Psoas muscle (tissue), 8 donors: ENCODE measurements around the gene LRRC31. TPM values are rescaled to one million over a fixed set of nuclear protein-coding genes. Genes with fewer than 3 reads are reported as not detected.

ENCODE experiments used
- ATAC-seq, 4 donors: fragments of 200-7000 bp; cut with Tn5 transposase; one replicate each; pipeline ENCODE4 v1.9.1; 2020; ENCODE audit warnings: moderate library complexity in 3 of 4, mild to moderate bottlenecking in 2 of 4
- DNase-seq, 2 donors: peaks; one replicate each; pipeline ENCODE4 v3.0.0-alpha.2; 2020
- H3K27ac ChIP-seq: fragments of 200-600 bp; one replicate; pipeline ENCODE4 v1.8.0; 2022
- H3K27me3 ChIP-seq, 3 donors: fragments of 200-600 bp in 1 of 3; one replicate each; pipeline versions ENCODE4 v1.6.1 to v1.8.0; 2013 to 2022; ENCODE audit warnings: low read length in 2 of 3, mild to moderate bottlenecking in 2 of 3, moderate library complexity in 1 of 3; ENCODE audit not compliant: insufficient read depth in 3 of 3
- H3K36me3 ChIP-seq, 2 donors: fragments of 200-600 bp in 1 of 2; one replicate each; pipeline versions ENCODE4 v1.6.1 to v1.8.0; 2013 to 2022; ENCODE audit warnings: low read depth in 1 of 2, mild to moderate bottlenecking in 1 of 2, moderate library complexity in 1 of 2; ENCODE audit not compliant: insufficient read depth in 1 of 2
- H3K4me1 ChIP-seq: fragments of 200-600 bp; one replicate; pipeline ENCODE4 v1.8.0; 2022
- H3K4me3 ChIP-seq: fragments of 200-600 bp; one replicate; pipeline ENCODE4 v1.8.0; 2022; ENCODE audit warnings: mild to moderate bottlenecking
- H3K9me3 ChIP-seq: fragments of 200-600 bp; one replicate; pipeline ENCODE4 v1.8.0; 2022
- WGBS, 3 donors: extraction: QIAGEN DNeasy Blood & Tissue Kit; methylation state at CpG; one replicate each; pipeline versions ENCODE4 v1.1.6 to v1.1.7; 2013; 5-methylcytosine and 5-hydroxymethylcytosine counted together
- intact Hi-C, 2 donors: fragments of 100-400 bp; cut with DNase I; formaldehyde crosslinking; loops; one replicate each; pipeline versions ENCODE4 v1.11.0 to v1.14.2; 2022
- long read RNA-seq, 2 donors: library from polyadenylated mRNA; unstranded; transcript quantifications; one replicate each; pipeline ENCODE4 v2.0.0, GENCODE V29; 2021
- polyA plus RNA-seq, 3 donors: library from polyadenylated mRNA; stranded (reverse); fragments of 200-250 nt; gene quantifications; one replicate each; pipeline ENCODE4 v1.2.3, GENCODE V29; 2013
- total RNA-seq, 4 donors: library from RNA; stranded (reverse); fragmentation: NEBNext Ultra II Directional in 2 of 4; extraction: Animal tissue kit (Norgen Biotek cat#: 25700) in 2 of 4; gene quantifications; one replicate each; pipeline versions ENCODE4 v1.2.1 to v1.2.4, GENCODE V29; 2021 to 2023
- TF ChIP-seq, protein P1 (sequence below): fragments of 200-600 bp; IDR thresholded peaks from one replicate; pipeline ENCODE4 v1.8.0; 2022; ENCODE audit warnings: antibody characterized with exemption
- donor health status: healthy with polysubstance abuse.
- donor health status: DM: no; HTN: no; CAD: no; lungs with moderate emphysema.
- donor health status: Bipolar disorder and iron deficiency.
- donor health status: healthy.
- donor health status: DM: yes; HTN: yes; CAD: no.
- donor health status: DM: no; HTN: no; CAD: no.
- donor health status: DM: no; HTN: no; CAD: no.
- donor health status: DM: yes; HTN: yes; CAD: no.

LRRC31 gene
- total RNA-seq (not detected), polyA plus RNA-seq (under 1 TPM in 1 of 3 donors, not detected in 2; 0.01 TPM)
- long read RNA-seq, donor 1 = 0 reads
- long read RNA-seq, donor 2 = 0 reads

DNA sequence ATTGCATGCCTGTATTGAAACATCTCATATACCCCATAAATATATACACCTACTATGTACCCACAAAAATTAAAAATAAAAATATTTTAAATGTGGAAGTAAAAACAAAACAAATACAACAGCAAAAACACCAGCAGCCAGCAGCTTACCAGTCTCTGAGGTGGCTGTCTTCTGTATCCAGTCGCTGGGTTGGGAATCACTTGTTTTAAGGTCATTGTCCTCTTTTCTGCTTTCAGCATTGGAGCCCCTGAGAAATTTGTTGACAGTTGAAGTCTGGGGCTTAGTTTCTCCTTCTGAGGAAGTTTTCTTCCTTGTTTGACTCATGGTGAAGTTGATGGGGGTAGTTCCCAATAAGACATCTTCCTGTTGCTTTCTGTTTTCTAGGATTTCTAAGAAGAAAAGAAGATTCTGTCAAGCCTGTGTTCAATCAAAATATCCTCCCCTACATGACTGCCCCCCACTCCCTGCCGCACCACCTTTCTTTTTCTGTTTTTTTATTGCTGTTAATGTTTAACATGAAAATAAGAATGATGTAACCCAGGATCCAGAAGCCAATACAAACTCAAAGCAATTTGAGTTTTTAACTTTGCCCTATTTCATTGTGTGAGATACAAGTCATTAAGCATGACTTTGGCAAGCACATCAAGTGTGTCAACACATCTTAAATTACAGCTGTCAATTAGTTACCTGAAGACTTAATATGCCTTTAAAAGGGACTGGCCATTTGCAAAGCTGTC is at the start of gene LRRC31:
Gene LRRC31, minus strand, starts transcription at position 452 of the 737 bp plus-strand sequence. Its CDS starts 128 bp downstream, at position 324.
- ATAC-seq (no peak), DNase-seq (no peak)
- intact Hi-C loops = no loop called here
- Histone ChIP-seq H3K4me1 (no peaks in the 10 kb centered on the region), H3K27me3 (no peaks in the 10 kb centered on the region), H3K27ac (no peak within 1 kb of the TSS), H3K36me3 (no peaks in the 10 kb centered on the region), H3K9me3 (no peaks in the 10 kb centered on the region), H3K4me3 (no peak within 1 kb of the TSS)
- 75 to 78% (median 78%) methylated on average over 2 of the region's 2 CpGs for WGBS, 3 donors
- TF ChIP-seq, protein P1, sequence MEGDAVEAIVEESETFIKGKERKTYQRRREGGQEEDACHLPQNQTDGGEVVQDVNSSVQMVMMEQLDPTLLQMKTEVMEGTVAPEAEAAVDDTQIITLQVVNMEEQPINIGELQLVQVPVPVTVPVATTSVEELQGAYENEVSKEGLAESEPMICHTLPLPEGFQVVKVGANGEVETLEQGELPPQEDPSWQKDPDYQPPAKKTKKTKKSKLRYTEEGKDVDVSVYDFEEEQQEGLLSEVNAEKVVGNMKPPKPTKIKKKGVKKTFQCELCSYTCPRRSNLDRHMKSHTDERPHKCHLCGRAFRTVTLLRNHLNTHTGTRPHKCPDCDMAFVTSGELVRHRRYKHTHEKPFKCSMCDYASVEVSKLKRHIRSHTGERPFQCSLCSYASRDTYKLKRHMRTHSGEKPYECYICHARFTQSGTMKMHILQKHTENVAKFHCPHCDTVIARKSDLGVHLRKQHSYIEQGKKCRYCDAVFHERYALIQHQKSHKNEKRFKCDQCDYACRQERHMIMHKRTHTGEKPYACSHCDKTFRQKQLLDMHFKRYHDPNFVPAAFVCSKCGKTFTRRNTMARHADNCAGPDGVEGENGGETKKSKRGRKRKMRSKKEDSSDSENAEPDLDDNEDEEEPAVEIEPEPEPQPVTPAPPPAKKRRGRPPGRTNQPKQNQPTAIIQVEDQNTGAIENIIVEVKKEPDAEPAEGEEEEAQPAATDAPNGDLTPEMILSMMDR = no peak

DNA sequence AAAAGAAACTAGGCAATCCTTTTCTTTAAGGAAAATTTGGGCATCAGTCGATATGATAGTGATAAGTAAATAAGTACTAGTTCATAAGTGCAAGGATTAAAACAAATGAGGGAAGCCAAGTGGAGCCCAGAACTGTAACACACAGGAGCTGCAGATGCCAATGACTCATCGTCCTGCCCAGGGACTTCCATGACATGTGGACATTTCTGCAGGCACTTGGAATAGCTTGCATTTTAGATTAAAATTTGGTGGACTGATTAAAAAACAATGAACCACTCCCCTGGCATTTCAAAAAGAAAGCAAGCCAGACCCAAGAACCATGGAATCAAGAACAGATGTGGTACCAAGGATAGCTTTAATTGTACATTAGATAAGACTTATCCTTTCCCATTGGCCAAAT is 44.6 kb upstream of the LRRC31 start:
- no peaks in the 10 kb centered on the region for H3K4me1 ChIP-seq
- H3K4me3 ChIP-seq = no peak overlapping the region
- no peak overlapping the region for H3K27ac ChIP-seq
- TF ChIP-seq, protein P1 = no peak
- DNase-seq = no peak
- intact Hi-C loops = no loop called here
- ATAC-seq = no peak
- no peaks in the 10 kb centered on the region for H3K36me3 ChIP-seq
- H3K27me3 ChIP-seq = no peaks in the 10 kb centered on the region
- H3K9me3 ChIP-seq = no peaks in the 10 kb centered on the region
- 23 to 40% (median 25%) methylated on average over 2 of the region's 2 CpGs for WGBS, 3 donors

DNA sequence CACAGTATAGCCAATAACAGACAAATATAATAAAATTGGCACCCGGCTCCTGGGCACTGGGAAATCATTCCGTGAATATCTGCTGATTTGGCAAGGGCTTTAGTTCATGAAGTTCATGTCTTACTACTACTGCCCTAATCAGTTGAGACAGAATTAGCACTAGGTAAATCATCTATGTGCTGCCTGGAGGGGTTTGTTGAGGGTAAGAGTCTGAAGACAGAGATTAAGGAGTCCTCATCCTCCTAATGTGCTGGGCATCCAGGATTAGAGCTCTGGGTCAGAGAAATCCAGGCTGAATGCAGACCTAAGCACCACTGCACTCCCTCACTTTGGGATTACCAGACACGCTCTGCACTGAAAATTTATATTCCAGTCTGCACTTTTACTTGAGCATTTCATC is 43.6 kb upstream of the LRRC31 start:
- no peak overlapping the region for H3K27ac ChIP-seq
- no peak overlapping the region for H3K4me3 ChIP-seq
- ATAC-seq (no peak), DNase-seq (no peak)
- H3K4me1 ChIP-seq = no peaks in the 10 kb centered on the region
- H3K27me3 ChIP-seq = no peaks in the 10 kb centered on the region
- intact Hi-C loops = no loop called here
- 44 to 54% (median 49%) methylated on average over 3 of the region's 3 CpGs for WGBS, 3 donors
- no peaks in the 10 kb centered on the region for H3K9me3 ChIP-seq
- TF ChIP-seq, protein P1 = no peak
- no peaks in the 10 kb centered on the region for H3K36me3 ChIP-seq

DNA sequence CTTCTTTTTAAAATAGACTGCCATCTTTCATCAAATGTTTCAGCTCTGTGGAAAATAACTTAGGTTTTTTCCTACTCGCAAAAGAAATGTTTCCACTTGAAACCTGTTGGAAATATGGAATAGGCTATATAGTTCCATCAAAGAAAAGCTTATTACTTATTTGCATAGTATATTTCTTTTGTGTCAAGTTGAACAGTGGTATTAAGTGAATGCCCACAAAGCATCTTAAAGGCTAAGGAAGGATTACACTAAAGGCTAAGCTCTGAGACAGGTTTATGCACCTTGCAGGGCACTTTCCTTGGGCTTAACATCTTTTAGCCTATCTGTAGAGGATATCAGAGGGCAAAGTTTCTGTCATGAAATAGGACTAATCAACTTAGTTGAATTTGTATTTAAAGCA is 41.5 kb upstream of the LRRC31 start, which contains the start of gene SAMD7:
Gene SAMD7, plus strand, starts transcription at position 301 of the 400 bp plus-strand sequence. CDS start 7,927 bp downstream, outside the sequence.
- ATAC-seq = no peak
- TF ChIP-seq, protein P1 = no peak
- WGBS, 3 donors = 94 to 100% (median 98%) methylated on average over 1 of the region's 1 CpG

More for the DNA sequence above, 41.5 kb upstream of the LRRC31 start, which contains the start of gene SAMD7:
- DNase-seq = no peak
- intact Hi-C loops = no loop called here
- no peak within 1 kb of the TSS for H3K27ac ChIP-seq
- no peaks in the 10 kb centered on the region for H3K4me1 ChIP-seq
- no peaks in the 10 kb centered on the region for H3K36me3 ChIP-seq
- no peaks in the 10 kb centered on the region for H3K9me3 ChIP-seq
- H3K4me3 ChIP-seq = no peak within 1 kb of the TSS
- no peaks in the 10 kb centered on the region for H3K27me3 ChIP-seq
